ENCODE results near the gene CDCA5.

The CDCA5 gene, protein sequence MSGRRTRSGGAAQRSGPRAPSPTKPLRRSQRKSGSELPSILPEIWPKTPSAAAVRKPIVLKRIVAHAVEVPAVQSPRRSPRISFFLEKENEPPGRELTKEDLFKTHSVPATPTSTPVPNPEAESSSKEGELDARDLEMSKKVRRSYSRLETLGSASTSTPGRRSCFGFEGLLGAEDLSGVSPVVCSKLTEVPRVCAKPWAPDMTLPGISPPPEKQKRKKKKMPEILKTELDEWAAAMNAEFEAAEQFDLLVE

DNA sequence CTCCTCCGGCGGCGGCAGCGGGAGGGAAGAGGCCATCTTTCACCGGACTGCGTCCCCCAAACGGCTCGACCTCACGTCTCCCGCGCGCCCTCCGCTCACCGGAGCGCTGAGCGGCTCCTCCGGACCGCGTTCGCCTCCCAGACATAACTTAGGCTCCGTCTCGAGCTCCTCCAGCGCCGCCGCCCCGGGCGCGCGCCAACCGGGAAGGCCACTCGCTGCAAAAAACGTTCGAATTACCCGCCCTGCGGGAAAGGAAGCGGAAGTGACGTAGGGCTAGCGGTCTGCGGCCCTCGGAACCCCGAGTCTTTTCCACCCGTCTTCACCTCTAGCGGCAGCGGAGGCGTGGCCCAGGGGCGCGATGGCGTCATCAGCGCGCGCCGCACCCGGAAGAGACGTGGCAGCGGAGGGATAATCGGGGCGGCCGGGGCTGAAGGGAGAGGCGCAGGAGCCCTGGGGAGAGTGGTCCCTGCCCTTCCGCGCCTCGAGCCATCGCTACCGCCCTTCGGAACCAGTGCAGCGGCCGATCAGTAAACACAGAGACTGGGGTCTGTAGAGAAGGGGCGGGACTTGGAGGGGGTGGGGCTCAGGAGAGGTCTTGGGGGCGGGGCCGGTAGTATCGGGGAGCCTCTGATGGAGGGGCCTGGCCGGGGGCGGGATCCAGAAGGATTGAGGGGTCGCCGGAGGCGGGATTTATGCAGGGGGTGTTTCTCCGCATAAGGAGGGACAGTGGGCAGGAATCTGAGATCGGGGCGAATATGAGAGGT is at the start of gene CDCA5, which contains the start of gene ZFPL1:
Gene CDCA5 (minus strand): TSS at position 207 of the 764 bp plus-strand sequence. CDS start 62 bp downstream, at position 145.
Gene ZFPL1 (plus strand): TSS at position 389 of the 764 bp plus-strand sequence. CDS start 477 bp downstream, outside the sequence.
- peak within 1 kb of the TSS; percentile 93 for H3K9ac ChIP-seq (ENCODE audit: low read depth, low read length)
- peaks cover 5% of the 10 kb centered on the region for H3K4me1 ChIP-seq (ENCODE audit: control insufficient read depth, insufficient read depth, low read length)
- peaks cover 35% of the 10 kb centered on the region for H3K36me3 ChIP-seq (ENCODE audit: control insufficient read depth, insufficient read depth, low read length)
- no peaks in the 10 kb centered on the region for H3K9me3 ChIP-seq (ENCODE audit: control insufficient read depth, insufficient read depth, low read length)
- no peaks in the 10 kb centered on the region for H3K27me3 ChIP-seq (ENCODE audit: control insufficient read depth, insufficient read depth, low read length)
- H3K4me3 ChIP-seq (ENCODE audit: low read depth, low read length), result peak within 1 kb of the TSS; percentile 96

DNA sequence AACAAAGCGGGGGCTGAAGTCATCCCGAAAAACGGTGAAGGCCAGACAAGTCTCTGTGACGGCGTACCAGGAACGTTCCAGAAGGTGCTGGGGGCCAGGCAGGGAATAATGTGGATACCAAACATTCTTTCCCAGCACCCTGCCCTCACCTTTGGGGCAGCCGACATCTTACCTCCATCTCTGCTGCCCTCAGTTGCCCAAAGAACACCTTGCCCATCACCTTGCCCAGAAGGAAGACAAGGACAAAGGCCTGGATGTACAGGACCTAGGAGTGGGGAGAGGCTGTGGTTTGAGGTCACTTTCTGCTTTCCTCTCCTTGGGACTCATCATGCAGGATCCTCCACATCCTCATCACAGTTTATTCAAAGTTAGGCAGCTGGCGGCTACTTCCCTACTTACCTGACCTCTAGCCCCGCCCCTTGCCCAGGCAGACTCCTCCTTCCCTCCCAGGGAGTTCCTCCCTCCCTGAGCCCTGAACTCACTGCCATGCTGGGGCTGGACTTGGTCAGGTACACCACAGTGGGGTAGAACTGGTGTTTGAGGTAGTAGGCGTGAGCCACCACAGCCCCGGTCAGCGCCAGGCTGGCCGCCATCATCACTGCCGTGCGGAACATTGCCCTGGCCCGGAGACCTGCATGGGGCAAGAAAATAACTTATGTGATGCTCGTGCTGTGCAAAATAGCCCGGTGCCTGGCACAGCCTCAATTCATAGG is 49.3 kb upstream of the CDCA5 start:
- H3K9me3 ChIP-seq (ENCODE audit: control insufficient read depth, insufficient read depth, low read length), result no peaks in the 10 kb centered on the region
- peak overlapping the region; percentile 96 for H3K9ac ChIP-seq (ENCODE audit: low read depth, low read length)
- peaks cover 4% of the 10 kb centered on the region for H3K4me1 ChIP-seq (ENCODE audit: control insufficient read depth, insufficient read depth, low read length)
- peaks cover 47% of the 10 kb centered on the region for H3K36me3 ChIP-seq (ENCODE audit: control insufficient read depth, insufficient read depth, low read length)
- H3K4me3 ChIP-seq (ENCODE audit: low read depth, low read length), result peak overlapping the region; percentile 99
- H3K27me3 ChIP-seq (ENCODE audit: control insufficient read depth, insufficient read depth, low read length), result no peaks in the 10 kb centered on the region

DNA sequence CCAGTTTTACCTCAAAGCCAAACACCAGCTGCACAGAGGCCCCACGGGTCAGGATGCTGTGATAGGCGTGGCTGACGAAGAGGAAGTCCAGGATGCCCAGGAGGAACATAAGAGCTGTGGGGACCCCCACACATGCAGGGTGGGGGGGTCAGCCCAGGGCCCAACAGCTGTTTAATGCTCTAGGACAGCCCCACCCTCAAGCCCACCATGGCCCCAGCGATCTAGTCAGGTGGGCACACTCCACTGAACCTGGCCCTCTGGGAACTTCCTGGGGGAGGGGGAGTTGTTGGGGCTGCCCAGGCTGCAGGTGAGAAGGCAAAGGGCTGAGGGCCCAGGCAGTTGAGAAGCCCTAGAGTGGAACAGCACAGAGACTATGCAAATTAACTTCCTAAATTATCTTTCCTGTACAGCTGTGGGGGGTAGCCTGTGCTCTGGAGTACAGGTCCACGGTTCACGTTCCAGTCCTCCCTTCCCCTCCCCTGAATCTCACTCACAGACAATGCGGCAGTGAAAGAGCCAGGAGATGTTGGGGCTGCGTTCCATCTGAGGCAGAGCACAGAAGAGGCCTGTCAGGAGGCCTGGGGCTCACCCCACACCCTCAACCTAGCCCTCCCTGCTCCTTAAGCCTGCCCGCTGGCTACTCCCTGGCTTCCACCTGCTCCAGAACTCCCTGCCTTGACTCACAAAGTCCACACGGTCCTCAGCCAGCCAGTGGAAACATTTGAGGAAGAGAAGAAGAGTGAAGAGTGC is 48.6 kb upstream of the CDCA5 start:
- Histone ChIP-seq H3K9me3 (ENCODE audit: control insufficient read depth, insufficient read depth, low read length) (no peaks in the 10 kb centered on the region), H3K4me3 (ENCODE audit: low read depth, low read length) (no peak overlapping the region), H3K36me3 (ENCODE audit: control insufficient read depth, insufficient read depth, low read length) (peaks cover 53% of the 10 kb centered on the region), H3K9ac (ENCODE audit: low read depth, low read length) (no peak overlapping the region), H3K27me3 (ENCODE audit: control insufficient read depth, insufficient read depth, low read length) (no peaks in the 10 kb centered on the region), H3K4me1 (ENCODE audit: control insufficient read depth, insufficient read depth, low read length) (peaks cover 4% of the 10 kb centered on the region)

DNA sequence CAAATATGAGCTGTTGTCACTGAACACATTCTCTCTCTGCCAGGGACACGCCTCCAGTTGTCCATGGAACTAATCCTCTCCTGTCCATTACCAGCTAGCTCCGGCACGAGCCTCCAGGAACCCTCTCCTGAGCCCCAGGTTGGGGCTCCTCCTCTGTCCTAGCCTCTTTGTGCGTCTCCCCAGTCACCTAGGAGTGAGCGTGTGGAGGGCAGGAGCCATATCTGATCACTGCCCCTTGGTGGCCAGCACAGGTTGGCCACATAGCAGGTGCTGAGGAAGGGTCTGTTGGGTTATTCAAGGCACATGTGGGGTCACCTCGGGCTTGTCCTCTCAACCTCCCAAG is 48.0 kb upstream of the CDCA5 start:
- H3K9ac ChIP-seq (ENCODE audit: low read depth, low read length), result no peak overlapping the region
- H3K27me3 ChIP-seq (ENCODE audit: control insufficient read depth, insufficient read depth, low read length), result no peaks in the 10 kb centered on the region
- H3K9me3 ChIP-seq (ENCODE audit: control insufficient read depth, insufficient read depth, low read length), result no peaks in the 10 kb centered on the region
- no peak overlapping the region for H3K4me3 ChIP-seq (ENCODE audit: low read depth, low read length)
- peaks cover 4% of the 10 kb centered on the region for H3K4me1 ChIP-seq (ENCODE audit: control insufficient read depth, insufficient read depth, low read length)
- H3K36me3 ChIP-seq (ENCODE audit: control insufficient read depth, insufficient read depth, low read length), result peaks cover 54% of the 10 kb centered on the region

DNA sequence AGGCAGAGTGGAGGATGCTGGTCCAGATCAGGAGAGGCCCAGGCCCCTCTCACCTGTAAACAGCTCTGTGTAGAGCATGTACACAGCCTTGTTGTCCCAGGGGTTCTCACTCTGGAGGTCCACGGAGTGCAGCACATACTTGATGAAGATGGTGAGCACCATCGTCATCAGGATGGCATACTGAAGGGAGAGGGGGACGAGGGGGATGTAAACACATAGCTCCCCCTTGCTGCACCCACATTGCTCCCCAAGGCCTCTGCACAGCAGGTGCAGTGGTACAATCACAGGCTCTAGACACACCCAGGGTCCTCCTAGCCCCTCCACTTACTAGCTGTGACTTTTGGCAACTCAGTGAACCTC is 47.6 kb upstream of the CDCA5 start:
- Histone ChIP-seq H3K4me3 (ENCODE audit: low read depth, low read length) (no peak overlapping the region), H3K9ac (ENCODE audit: low read depth, low read length) (no peak overlapping the region), H3K36me3 (ENCODE audit: control insufficient read depth, insufficient read depth, low read length) (peaks cover 59% of the 10 kb centered on the region), H3K4me1 (ENCODE audit: control insufficient read depth, insufficient read depth, low read length) (peaks cover 4% of the 10 kb centered on the region), H3K27me3 (ENCODE audit: control insufficient read depth, insufficient read depth, low read length) (no peaks in the 10 kb centered on the region), H3K9me3 (ENCODE audit: control insufficient read depth, insufficient read depth, low read length) (no peaks in the 10 kb centered on the region)

DNA sequence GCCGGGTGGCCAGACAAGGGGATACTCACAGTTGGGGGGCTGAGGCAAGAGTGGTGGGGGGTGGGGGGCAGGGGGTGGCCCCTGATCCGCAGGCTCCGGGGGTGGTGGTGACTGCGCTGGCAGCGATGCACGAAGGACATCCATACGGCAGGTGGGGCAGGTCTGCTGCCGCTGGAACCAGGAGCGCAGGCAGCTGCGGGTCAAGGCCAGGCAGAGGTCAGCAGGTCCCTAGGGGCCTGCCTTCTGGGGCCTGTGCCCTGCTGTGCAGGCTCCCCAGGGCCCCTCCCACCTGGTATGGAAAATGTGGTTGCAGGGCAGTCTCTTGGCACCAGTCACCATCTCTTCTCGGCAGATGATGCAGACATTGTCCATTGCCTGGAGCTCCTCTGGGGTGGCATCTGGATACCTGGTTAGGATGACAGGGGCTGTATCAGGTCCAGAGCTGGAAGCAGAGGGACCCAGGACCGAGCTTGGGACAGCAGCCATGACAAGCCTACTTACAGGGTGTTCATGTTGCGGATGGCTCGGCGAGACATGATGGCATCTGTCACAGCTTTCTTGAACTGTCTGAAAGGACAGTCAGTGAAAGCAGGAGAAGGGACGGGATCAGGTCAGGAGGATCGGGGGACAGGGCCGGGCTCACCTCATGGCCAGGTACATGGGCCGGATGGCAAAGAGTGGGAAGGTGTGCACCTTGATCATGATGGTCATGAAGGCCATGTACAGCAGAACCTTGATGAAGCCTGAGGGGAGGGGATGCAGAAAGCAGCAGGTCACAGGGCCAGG is 47.0 kb upstream of the CDCA5 start:
- Histone ChIP-seq H3K4me3 (ENCODE audit: low read depth, low read length) (no peak overlapping the region), H3K36me3 (ENCODE audit: control insufficient read depth, insufficient read depth, low read length) (peaks cover 64% of the 10 kb centered on the region)

DNA sequence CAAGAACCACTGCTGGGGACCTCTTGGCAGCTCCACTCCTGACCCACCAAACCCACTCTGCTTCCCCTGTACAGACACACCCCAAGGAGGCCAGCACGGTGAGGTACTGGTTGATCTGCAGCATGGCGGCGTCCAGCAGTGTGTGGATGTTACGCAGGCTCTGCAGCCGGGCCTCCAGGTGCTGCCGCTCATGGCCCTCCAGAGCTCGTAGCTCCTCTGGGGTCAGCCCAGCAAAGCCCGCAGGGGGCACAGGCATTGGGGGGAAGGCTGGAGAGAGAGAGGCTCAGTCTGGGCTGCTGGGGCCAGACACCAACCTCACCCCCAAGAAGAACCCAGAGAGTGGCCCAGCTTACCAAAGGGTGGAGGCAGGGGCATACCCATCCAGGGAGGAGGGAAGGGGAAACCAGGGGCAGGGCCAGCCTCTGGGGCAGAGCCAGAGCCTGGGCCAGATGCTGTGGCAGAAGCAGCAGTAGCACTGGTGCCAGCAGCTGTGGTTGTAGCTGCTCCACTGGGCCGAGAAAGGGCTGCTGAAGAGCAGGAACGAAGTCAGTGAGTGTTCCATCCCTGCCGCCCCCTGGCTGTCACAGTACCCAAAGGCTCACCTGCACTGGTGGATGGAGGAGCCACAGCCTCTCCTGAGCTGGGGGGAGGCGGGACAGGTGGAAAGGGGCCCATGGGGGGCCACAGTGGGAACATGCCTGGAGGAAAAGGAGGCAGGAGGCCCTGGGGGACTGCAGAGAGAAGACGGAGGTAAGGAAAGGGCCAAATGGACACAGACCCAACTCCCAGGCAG is 46.0 kb upstream of the CDCA5 start:
- no peaks in the 10 kb centered on the region for H3K9me3 ChIP-seq (ENCODE audit: control insufficient read depth, insufficient read depth, low read length)
- no peaks in the 10 kb centered on the region for H3K4me1 ChIP-seq (ENCODE audit: control insufficient read depth, insufficient read depth, low read length)
- H3K9ac ChIP-seq (ENCODE audit: low read depth, low read length), result no peak overlapping the region
- no peak overlapping the region for H3K4me3 ChIP-seq (ENCODE audit: low read depth, low read length)
- H3K36me3 ChIP-seq (ENCODE audit: control insufficient read depth, insufficient read depth, low read length), result peaks cover 73% of the 10 kb centered on the region
- H3K27me3 ChIP-seq (ENCODE audit: control insufficient read depth, insufficient read depth, low read length), result no peaks in the 10 kb centered on the region

More for the DNA sequence above, 47.0 kb upstream of the CDCA5 start:
- Histone ChIP-seq H3K4me1 (ENCODE audit: control insufficient read depth, insufficient read depth, low read length) (peaks cover 3% of the 10 kb centered on the region), H3K9me3 (ENCODE audit: control insufficient read depth, insufficient read depth, low read length) (no peaks in the 10 kb centered on the region), H3K9ac (ENCODE audit: low read depth, low read length) (no peak overlapping the region), H3K27me3 (ENCODE audit: control insufficient read depth, insufficient read depth, low read length) (no peaks in the 10 kb centered on the region)

DNA sequence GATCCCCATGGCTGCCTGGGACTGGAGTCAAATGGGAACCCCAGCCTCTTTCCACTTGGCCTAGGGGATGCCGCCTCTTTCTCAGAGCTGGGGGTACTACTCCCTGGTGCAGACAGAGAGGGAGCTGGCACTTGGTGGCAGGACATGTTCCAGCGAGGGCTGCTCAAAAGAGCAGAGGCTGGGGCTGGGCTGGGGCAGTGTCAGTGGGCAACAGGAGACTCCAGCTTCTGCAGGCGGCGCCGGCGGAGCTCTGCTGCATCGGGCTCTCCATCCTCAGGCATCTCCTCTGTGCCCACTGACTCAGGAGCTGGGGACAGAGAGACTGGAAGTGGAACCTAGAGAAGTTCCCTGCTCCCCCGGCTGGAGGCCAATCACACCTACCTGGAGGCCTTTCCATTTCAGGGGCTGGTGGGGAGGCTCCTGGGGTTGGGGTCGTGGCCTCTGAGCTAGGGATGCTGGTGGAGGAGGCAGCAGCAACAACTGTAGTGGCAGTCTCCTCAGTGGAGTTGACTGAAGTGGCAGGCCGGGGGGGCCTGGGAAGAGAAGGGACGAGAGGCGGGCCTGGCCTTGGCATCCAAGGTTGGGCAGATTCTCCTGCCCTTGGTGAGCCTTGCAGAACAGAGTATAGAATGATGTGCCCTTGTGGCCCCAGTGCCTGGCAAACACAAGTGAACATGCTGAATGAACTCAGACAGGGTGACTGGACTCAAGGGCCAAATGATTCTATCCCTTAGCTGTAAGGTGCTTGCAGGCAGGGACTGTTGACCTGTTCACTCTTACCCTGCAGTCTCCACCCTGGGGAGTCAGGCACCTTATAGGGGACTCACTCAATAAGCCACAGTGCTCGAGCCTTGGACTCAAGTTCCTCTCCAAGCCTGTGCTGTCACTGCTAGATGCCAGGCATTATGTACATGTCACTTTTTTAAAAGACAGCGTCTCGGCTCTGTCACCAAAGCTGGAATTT is 44.6 kb upstream of the CDCA5 start:
- Histone ChIP-seq H3K4me3 (ENCODE audit: low read depth, low read length) (no peak overlapping the region), H3K4me1 (ENCODE audit: control insufficient read depth, insufficient read depth, low read length) (no peaks in the 10 kb centered on the region), H3K36me3 (ENCODE audit: control insufficient read depth, insufficient read depth, low read length) (peaks cover 78% of the 10 kb centered on the region), H3K9ac (ENCODE audit: low read depth, low read length) (no peak overlapping the region), H3K27me3 (ENCODE audit: control insufficient read depth, insufficient read depth, low read length) (no peaks in the 10 kb centered on the region), H3K9me3 (ENCODE audit: control insufficient read depth, insufficient read depth, low read length) (no peaks in the 10 kb centered on the region)

DNA sequence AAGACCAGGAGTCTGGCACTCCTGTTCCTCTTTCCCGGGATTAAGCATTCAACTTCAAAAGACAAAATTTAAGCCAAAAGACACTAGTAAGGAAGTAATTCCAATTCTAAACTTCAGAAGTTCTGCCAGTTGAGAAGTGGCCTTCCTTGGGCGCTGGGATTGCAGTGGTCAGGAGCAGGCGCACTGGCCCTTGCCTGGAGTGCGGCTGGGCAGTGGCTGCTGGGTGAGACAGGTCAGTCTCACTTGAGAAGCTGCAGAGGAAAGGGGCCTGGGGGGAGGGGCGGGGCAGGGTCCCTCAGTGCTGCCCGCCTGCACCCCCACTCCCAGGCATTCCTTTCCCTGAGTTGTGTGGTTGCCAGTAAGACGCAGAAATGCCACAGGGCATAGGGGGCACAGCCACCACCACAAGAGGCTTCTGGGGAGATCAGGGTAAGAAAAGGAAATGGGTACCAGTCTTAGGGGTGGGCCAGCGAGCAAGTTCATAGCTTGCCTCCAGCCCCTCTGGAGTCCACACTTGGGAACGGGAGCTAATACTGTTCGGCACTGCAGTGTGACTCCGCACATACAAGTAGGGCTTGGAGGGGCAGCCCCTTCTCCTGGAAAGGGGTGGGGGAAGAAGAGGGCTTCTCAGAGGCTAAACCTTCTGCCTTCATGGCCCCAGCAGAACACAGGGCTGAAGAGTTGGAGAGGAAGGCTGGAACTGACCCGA is 43.8 kb upstream of the CDCA5 start:
- Histone ChIP-seq H3K9me3 (ENCODE audit: control insufficient read depth, insufficient read depth, low read length) (no peaks in the 10 kb centered on the region), H3K27me3 (ENCODE audit: control insufficient read depth, insufficient read depth, low read length) (no peaks in the 10 kb centered on the region), H3K4me3 (ENCODE audit: low read depth, low read length) (no peak overlapping the region), H3K36me3 (ENCODE audit: control insufficient read depth, insufficient read depth, low read length) (peaks cover 73% of the 10 kb centered on the region), H3K9ac (ENCODE audit: low read depth, low read length) (no peak overlapping the region), H3K4me1 (ENCODE audit: control insufficient read depth, insufficient read depth, low read length) (no peaks in the 10 kb centered on the region)
